ENCODE results near the gene ZNF862. TPM values are rescaled to one million over a fixed set of nuclear protein-coding genes. Genes with fewer than 3 reads are reported as not detected.

Gene ZNF862
- total and polyA plus RNA-seq, 2 of the 8 experiments (the other 6 are each of a cell fraction or from before 2014, with no cell fraction given) = 1.8 to 3.9 TPM

DNA sequence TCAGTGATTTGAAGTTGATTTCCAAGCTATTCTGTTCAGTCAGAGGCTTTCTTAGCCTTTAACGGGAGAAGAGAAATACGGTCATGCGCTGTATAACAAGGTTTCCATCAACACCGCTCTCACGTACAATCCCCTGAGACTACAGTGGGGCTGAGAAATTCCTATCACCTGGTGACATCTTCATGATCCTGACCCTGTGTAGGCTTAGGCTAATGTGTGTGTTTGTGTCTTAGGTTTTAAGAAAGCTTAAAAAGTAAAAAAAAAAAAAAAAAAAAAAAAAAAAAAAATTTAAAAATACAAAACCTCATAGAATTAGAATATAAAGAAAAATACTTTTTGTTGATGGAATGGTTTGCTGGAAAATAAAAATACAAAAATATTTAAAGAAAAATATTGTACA, 1.8 kb downstream of the ZNF862 start (continued):
- TF ChIP-seq, protein P1, sequence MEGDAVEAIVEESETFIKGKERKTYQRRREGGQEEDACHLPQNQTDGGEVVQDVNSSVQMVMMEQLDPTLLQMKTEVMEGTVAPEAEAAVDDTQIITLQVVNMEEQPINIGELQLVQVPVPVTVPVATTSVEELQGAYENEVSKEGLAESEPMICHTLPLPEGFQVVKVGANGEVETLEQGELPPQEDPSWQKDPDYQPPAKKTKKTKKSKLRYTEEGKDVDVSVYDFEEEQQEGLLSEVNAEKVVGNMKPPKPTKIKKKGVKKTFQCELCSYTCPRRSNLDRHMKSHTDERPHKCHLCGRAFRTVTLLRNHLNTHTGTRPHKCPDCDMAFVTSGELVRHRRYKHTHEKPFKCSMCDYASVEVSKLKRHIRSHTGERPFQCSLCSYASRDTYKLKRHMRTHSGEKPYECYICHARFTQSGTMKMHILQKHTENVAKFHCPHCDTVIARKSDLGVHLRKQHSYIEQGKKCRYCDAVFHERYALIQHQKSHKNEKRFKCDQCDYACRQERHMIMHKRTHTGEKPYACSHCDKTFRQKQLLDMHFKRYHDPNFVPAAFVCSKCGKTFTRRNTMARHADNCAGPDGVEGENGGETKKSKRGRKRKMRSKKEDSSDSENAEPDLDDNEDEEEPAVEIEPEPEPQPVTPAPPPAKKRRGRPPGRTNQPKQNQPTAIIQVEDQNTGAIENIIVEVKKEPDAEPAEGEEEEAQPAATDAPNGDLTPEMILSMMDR (IDR thresholded peaks at IDR 0.05; ENCODE audit: control extremely low read depth in 1 of 3, insufficient read depth in 1 of 3, low read depth in 1 of 3, low read length in 3 of 3) = no peak
- no peak for TF ChIP-seq CREB1 (IDR thresholded peaks at IDR 0.05)
- no peak for TF ChIP-seq TBP (IDR thresholded peaks at IDR 0.05; ENCODE audit: low read depth, low read length)
- no peak for TF ChIP-seq SIN3A (conservative IDR thresholded peaks at IDR 0.05 in 1 of 2, IDR thresholded peaks at IDR 0.05 in 1 of 2; ENCODE audit: low read depth in 1 of 2, low read length in 2 of 2)
